GM12874 (cell line): ENCODE data around the gene LARP1.

Source experiments
- TF ChIP-seq, protein P1 (sequence below): IDR thresholded peaks from 2 replicates; pipeline ENCODE4 v1.5.1; 2011; ENCODE audit warnings: low read depth, mild to moderate bottlenecking, control low read depth, low read length, moderate library complexity; ENCODE audit not compliant: insufficient read depth

LARP1 gene

DNA sequence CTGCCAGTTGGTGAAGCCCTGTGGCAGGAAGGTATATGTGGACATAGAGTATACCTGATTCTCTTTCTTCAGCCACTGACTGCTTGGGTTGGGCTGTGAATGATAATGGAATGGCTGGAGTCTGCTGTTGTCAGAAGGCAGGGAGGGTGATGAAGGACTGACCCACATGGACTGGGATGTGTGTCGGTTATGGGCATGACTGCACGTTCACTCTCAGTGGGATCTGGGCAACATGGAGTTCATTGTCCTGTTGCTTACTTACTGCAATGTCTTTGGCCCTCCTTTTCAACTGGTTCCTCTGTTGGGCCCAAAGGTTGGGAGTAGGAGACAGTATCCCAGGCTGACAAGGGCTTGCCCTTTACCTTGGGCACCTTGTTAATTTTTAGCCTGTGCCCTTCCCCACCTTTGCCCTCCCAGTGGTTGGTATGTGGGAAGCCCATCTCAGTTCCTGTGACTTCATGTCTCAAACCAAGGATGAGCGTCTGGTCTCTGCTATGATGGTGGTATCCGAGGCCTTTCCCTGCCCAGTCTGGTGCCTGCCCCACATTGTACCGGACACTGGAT, 60.6 kb downstream of the LARP1 start:
- TF ChIP-seq, protein P1, sequence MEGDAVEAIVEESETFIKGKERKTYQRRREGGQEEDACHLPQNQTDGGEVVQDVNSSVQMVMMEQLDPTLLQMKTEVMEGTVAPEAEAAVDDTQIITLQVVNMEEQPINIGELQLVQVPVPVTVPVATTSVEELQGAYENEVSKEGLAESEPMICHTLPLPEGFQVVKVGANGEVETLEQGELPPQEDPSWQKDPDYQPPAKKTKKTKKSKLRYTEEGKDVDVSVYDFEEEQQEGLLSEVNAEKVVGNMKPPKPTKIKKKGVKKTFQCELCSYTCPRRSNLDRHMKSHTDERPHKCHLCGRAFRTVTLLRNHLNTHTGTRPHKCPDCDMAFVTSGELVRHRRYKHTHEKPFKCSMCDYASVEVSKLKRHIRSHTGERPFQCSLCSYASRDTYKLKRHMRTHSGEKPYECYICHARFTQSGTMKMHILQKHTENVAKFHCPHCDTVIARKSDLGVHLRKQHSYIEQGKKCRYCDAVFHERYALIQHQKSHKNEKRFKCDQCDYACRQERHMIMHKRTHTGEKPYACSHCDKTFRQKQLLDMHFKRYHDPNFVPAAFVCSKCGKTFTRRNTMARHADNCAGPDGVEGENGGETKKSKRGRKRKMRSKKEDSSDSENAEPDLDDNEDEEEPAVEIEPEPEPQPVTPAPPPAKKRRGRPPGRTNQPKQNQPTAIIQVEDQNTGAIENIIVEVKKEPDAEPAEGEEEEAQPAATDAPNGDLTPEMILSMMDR, result no peak

DNA sequence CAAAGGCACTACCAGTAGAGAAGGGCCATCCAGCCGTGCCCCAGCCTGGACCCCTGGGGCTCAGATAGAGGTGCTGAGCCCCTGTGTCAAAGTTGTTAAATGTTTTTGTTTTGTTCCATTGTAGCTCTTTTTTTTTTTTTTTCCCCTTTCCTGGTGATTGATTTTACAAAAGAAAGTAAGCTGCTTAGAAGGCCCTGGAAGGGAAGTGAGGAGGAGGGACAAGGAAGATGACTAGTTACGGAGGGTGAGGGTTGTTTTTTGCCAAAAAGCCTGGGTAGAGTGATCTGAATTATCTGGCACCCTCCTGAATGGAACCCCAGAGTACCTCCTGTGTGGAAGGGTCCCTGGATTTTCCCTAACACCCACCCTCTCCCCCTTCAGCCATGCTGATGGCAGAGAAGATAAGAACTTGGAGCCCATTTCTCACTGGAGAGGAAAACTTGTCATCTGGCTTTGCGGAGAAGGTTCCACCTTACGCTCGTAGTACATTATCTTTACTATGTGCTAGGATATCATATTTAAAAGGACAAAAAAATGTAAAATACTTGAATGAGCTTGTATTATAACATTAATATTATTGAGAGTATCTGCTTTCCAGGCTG, 61.8 kb downstream of the LARP1 start:
- TF ChIP-seq, protein P1, result no peak

DNA sequence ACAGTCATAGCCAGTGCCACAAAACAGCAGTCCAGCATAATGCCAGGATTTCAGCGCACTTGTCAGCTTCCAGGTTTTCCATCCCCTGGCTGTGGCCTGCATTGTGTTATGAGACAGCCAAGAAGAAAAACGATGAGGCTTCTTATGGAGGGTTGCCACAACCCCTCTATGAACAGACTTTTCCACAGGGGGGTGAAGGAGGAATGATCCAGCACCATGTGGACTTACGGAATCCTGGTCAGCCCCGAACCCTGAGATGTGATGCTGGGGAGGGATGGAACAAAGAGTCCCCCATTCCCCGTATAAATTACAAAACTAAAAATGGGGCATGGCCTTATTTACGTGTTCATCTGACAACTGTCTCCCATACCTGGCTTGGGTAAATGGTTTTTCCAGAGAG, 62.6 kb downstream of the LARP1 start:
- TF ChIP-seq, protein P1, result no peak

DNA sequence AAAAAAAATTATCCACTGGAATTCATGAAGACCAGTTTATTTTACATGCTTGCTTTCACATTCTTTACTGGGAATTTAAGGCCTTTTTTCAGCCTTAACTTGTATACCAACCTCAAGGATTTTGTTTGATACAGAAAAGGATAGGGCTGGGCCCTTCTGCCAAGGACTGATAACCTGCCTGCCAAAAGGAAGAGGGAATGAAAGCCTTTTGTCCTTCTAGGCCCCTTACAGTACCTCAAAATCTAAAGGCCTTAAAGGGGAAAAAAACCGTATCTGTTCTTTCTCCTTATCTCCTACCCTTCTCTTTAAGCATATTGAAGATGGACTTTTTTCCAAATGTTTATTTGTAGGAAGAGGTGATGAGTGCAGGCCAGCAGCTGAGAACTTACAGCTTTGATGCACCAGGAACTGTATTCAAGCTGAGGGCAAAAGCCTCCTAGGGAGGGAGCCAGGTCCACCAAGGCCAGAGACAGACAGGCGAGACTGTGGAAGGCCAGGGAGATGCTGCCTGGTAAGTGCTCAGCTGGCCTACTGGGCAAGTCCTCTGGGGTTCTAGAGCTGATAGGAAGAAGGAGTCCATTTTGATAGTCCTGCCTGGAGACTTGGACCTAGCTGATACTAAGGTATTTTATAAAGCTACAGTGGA, 63.4 kb downstream of the LARP1 start:
- TF ChIP-seq, protein P1, result no peak

DNA sequence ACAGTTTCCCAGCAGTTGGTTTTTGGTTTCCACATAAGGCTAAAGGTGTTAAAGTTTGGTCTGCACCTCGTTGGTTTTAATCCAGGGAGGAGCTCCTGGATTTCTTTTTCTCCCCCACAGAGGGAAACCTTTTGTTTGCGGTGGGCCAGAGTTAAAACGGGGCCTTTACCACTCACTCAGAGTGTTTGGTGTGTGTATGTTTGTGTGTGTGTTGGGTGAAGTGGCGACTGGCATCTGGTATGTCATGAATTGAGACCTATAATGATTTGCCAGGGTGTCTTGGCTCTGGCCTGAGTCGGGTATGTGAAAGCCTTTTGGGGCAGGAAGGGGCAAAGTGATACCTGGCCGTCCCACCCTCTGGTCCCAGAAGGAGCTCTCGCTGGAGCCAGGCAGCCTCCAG, 64.4 kb downstream of the LARP1 start:
- TF ChIP-seq, protein P1, result no peak

DNA sequence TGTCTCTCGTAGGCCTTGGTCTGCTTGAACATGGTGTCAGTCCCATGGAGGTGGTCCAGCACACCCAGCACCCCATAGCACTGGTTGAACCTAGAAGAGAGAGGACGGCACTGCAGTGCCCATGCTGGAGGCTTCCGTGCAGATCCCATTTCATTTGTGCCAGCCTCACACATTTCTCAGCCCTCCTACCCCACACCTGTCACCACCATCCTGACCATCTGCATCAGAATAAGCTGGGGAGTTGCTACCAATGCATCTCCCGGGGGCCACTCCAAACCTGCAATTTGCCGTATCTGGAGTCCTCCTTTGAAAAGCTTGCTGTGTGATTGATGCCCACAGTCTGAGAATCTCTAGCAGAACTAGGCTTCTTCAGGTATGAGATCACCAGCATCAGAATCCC, 65.2 kb downstream of the LARP1 start:
- TF ChIP-seq, protein P1, result no peak

DNA sequence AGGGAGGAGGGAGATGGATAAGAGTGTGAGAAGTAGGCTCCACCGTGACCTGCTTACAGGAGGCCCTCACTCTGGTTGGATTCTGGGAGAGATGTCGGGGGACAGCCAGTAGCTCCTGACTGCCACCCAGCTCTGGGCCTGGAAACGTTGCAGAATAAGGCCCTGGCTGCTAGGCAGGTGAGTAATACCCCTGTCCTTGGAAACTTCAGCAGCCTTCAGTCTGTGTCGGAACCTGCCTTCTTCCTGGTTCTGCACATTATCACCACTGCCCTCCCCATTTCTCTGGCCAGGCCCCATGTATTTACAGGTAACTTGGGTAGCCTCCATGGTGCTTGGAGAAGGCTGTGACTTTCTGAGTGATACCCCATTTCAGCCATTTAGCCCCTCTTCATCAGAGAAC, 68.4 kb downstream of the LARP1 start:
- TF ChIP-seq, protein P1, result no peak
